GM23338 (cell line): ENCODE data around the gene ACE2. TPM values are rescaled to one million over a fixed set of nuclear protein-coding genes. Genes with fewer than 3 reads are reported as not detected.

ENCODE experiments used
- ATAC-seq: fragments of 200-7000 bp; cut with Tn5 transposase; 3 replicates; pipeline ENCODE4 v1.9.1; 2020
- DNase-seq: peaks from one replicate; pipeline ENCODE4 v3.0.0-alpha.2; 2015; ENCODE audit warnings: low spot score
- H2AFZ ChIP-seq: fragments of 200-600 bp; sonication (generic); 2 replicates; pipeline ENCODE4 v1.8.0; 2016; ENCODE audit warnings: antibody characterized with exemption, mild to moderate bottlenecking, moderate library complexity
- H3F3A ChIP-seq: fragments of 200-600 bp; sonication (generic); replicated peaks from 2 replicates; pipeline ENCODE4 v1.8.0; 2017; ENCODE audit warnings: antibody characterized with exemption, mixed run types, low read depth
- H3K27ac ChIP-seq: fragments of 200-600 bp; sonication (generic); 2 replicates; pipeline ENCODE4 v1.6.1; 2016; ENCODE audit warnings: low read depth
- H3K27me3 ChIP-seq: fragments of 200-600 bp; sonication (generic); 2 replicates; pipeline ENCODE4 v1.8.0; 2016; ENCODE audit warnings: mild to moderate bottlenecking, mixed run types, moderate library complexity; ENCODE audit not compliant: insufficient read depth
- H3K36me3 ChIP-seq: fragments of 200-600 bp; sonication (generic); 2 replicates; pipeline ENCODE4 v1.8.0; 2016; ENCODE audit warnings: mild to moderate bottlenecking; ENCODE audit not compliant: insufficient read depth
- H3K4me1 ChIP-seq: fragments of 200-600 bp; sonication (generic); 2 replicates; pipeline ENCODE4 v1.8.0; 2016; ENCODE audit warnings: mild to moderate bottlenecking, moderate library complexity; ENCODE audit not compliant: insufficient read depth
- H3K4me2 ChIP-seq: fragments of 200-600 bp; sonication (generic); 2 replicates; pipeline ENCODE4 v1.7.1; 2017; ENCODE audit warnings: mixed run types
- H3K4me3 ChIP-seq: fragments of 200-600 bp; sonication (generic); 2 replicates; pipeline ENCODE4 v1.6.1; 2016; ENCODE audit warnings: mixed run types
- H3K79me2 ChIP-seq: fragments of 200-600 bp; sonication (generic); replicated peaks from 2 replicates; pipeline ENCODE4 v1.8.0; 2017; ENCODE audit warnings: mild to moderate bottlenecking; ENCODE audit not compliant: insufficient read depth
- H3K9me2 ChIP-seq: fragments of 200-600 bp; sonication (generic); 2 replicates; pipeline ENCODE4 v1.8.0; 2017; ENCODE audit not compliant: insufficient read depth
- H4K20me1 ChIP-seq: fragments of 200-600 bp; sonication (generic); replicated peaks from 2 replicates; pipeline ENCODE4 v1.8.0; 2017; ENCODE audit warnings: mild to moderate bottlenecking; ENCODE audit not compliant: insufficient read depth
- H3K27ac Mint-ChIP-seq: 2 replicates; pipeline ENCODE4 v1.8.0; 2020; ENCODE audit warnings: inconsistent platforms, mild to moderate bottlenecking, moderate library complexity, mixed read lengths
- H3K27me3 Mint-ChIP-seq: 3 replicates; pipeline ENCODE4 v1.8.0; 2022; ENCODE audit warnings: low read depth, mild to moderate bottlenecking, moderate library complexity, mixed read lengths, inconsistent platforms; ENCODE audit not compliant: insufficient read depth, poor library complexity
- H3K36me3 Mint-ChIP-seq: 3 replicates; pipeline ENCODE4 v1.8.0; 2021; ENCODE audit warnings: low read depth, mild to moderate bottlenecking, inconsistent platforms, moderate library complexity, mixed read lengths
- H3K4me1 Mint-ChIP-seq: 3 replicates; pipeline ENCODE4 v1.8.0; 2020; ENCODE audit warnings: mild to moderate bottlenecking, inconsistent platforms, mixed read lengths
- H3K4me3 Mint-ChIP-seq: 3 replicates; pipeline ENCODE4 v1.8.0; 2021; ENCODE audit warnings: moderate library complexity, mild to moderate bottlenecking, inconsistent platforms, mixed read lengths
- H3K9me3 Mint-ChIP-seq: 3 replicates; pipeline ENCODE4 v1.8.0; 2020; ENCODE audit warnings: moderate library complexity, mild to moderate bottlenecking, inconsistent platforms, mixed read lengths
- CREB1 ChIP-seq: fragments of 250-450 bp; sonication (Bioruptor Pico); IDR thresholded peaks from 2 replicates; pipeline ENCODE4 v1.5.0; 2020; ENCODE audit warnings: low read depth, mild to moderate bottlenecking, moderate library complexity
- EZH2 ChIP-seq: fragments of 200-600 bp; sonication (generic); IDR thresholded peaks from one replicate; pipeline ENCODE4 v1.8.0; 2017; ENCODE audit warnings: antibody characterized with exemption, mild to moderate bottlenecking, low read depth; ENCODE audit not compliant: unreplicated experiment
- EZH2phosphoT487 ChIP-seq: fragments of 200-600 bp; sonication (generic); IDR thresholded peaks from one replicate; pipeline ENCODE4 v1.8.1; 2018; ENCODE audit warnings: antibody characterized with exemption; ENCODE audit not compliant: unreplicated experiment
- JUNB ChIP-seq: IDR thresholded peaks from one replicate; pipeline ENCODE4 v1.6.1; 2016; ENCODE audit warnings: antibody characterized with exemption; ENCODE audit not compliant: unreplicated experiment
- NANOG ChIP-seq: IDR thresholded peaks from 2 replicates; pipeline ENCODE4 v1.6.1; 2016; ENCODE audit warnings: antibody characterized with exemption, borderline replicate concordance
- POLR2AphosphoS5 ChIP-seq: IDR thresholded peaks from 2 replicates; pipeline ENCODE4 v1.6.1; 2016; ENCODE audit warnings: antibody characterized with exemption, low read depth
- REST ChIP-seq: IDR thresholded peaks from one replicate; pipeline ENCODE4 v1.6.1; 2018; ENCODE audit warnings: antibody characterized with exemption; ENCODE audit not compliant: unreplicated experiment
- STAT1 ChIP-seq: IDR thresholded peaks from one replicate; pipeline ENCODE4 v1.6.1; 2016; ENCODE audit warnings: antibody characterized with exemption; ENCODE audit not compliant: unreplicated experiment
- ZNF114 ChIP-seq: fragments of 250-450 bp; sonication (Bioruptor Pico); IDR thresholded peaks from 2 replicates; pipeline ENCODE4 v1.5.0; 2020; ENCODE audit warnings: mild to moderate bottlenecking, moderate library complexity
- ZNF331 ChIP-seq: fragments of 250-450 bp; sonication (Bioruptor Pico); IDR thresholded peaks from 2 replicates; pipeline ENCODE4 v1.5.0; 2020; ENCODE audit warnings: low read depth, mild to moderate bottlenecking, moderate library complexity
- ZNF462 ChIP-seq: fragments of 250-450 bp; sonication (Bioruptor Pico); IDR thresholded peaks from 2 replicates; pipeline ENCODE4 v1.5.0; 2020; ENCODE audit warnings: mild to moderate bottlenecking, moderate library complexity
- polyA plus RNA-seq: library from polyadenylated mRNA; unstranded; fragments of >200 nt; fragmentation: Nextera tagmentation; extraction: Ambion mirVana; gene quantifications from 2 replicates; pipeline ENCODE4 v1.2.1, GENCODE V29; 2016
- total RNA-seq: library from RNA; depleted of rRNA; stranded (reverse); fragments of >200 nt; shearing (Covaris generic); gene quantifications from 2 replicates; pipeline ENCODE4 v1.2.3, GENCODE V29; 2014
- TF ChIP-seq, protein P1 (sequence below), 2 experiments: fragments of 200-600 bp in 1 of 2; sonication (generic) in 1 of 2; conservative IDR thresholded peaks; 2 replicates each; pipeline versions ENCODE4 v1.5.1 to v1.6.1; 2016 to 2017; ENCODE audit warnings: antibody characterized with exemption in 2 of 2, low read depth in 2 of 2, mild to moderate bottlenecking in 2 of 2, moderate library complexity in 1 of 2
- TF ChIP-seq, protein P2 (sequence below): IDR thresholded peaks from 2 replicates; pipeline ENCODE4 v1.6.1; 2016; ENCODE audit warnings: antibody characterized with exemption

Gene ACE2
- total and polyA plus RNA-seq, 2 experiments from 2014 or later = 0.10 TPM; not detected in 1

GRCh38 chrX:15559227-15559626, 41.5 kb downstream of the ACE2 start:
- Histone ChIP-seq H3K4me2 (no peak overlapping the region), H3F3A (no peaks in the 10 kb centered on the region), H3K4me1 (no peaks in the 10 kb centered on the region), H3K9me2 (no peaks in the 10 kb centered on the region), H3K4me3 (no peak overlapping the region), H3K36me3 (no peaks in the 10 kb centered on the region), H3K27ac (no peak overlapping the region), H2AFZ (no peak overlapping the region), H4K20me1 (no peaks in the 10 kb centered on the region), H3K27me3 (no peaks in the 10 kb centered on the region), H3K79me2 (no peaks in the 10 kb centered on the region)
- no peak for ATAC-seq
- Mint-ChIP-seq H3K4me1 (no peaks in the 10 kb centered on the region), H3K36me3 (no peaks in the 10 kb centered on the region), H3K9me3 (no peaks in the 10 kb centered on the region), H3K27ac (no peak overlapping the region), H3K4me3 (no peak overlapping the region), H3K27me3 (no peaks in the 10 kb centered on the region)
- no peak for DNase-seq
- TF ChIP-seq, protein P1, sequence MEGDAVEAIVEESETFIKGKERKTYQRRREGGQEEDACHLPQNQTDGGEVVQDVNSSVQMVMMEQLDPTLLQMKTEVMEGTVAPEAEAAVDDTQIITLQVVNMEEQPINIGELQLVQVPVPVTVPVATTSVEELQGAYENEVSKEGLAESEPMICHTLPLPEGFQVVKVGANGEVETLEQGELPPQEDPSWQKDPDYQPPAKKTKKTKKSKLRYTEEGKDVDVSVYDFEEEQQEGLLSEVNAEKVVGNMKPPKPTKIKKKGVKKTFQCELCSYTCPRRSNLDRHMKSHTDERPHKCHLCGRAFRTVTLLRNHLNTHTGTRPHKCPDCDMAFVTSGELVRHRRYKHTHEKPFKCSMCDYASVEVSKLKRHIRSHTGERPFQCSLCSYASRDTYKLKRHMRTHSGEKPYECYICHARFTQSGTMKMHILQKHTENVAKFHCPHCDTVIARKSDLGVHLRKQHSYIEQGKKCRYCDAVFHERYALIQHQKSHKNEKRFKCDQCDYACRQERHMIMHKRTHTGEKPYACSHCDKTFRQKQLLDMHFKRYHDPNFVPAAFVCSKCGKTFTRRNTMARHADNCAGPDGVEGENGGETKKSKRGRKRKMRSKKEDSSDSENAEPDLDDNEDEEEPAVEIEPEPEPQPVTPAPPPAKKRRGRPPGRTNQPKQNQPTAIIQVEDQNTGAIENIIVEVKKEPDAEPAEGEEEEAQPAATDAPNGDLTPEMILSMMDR (conservative IDR thresholded peaks at IDR 0.05; ENCODE audit: low read depth in 2 of 2) = no peak
- TF ChIP-seq EZH2phosphoT487 = no peak
- TF ChIP-seq JUNB = no peak
- TF ChIP-seq REST = no peak
- no peak for TF ChIP-seq EZH2
- no peak for TF ChIP-seq NANOG
- TF ChIP-seq STAT1 = no peak
- TF ChIP-seq, protein P2, sequence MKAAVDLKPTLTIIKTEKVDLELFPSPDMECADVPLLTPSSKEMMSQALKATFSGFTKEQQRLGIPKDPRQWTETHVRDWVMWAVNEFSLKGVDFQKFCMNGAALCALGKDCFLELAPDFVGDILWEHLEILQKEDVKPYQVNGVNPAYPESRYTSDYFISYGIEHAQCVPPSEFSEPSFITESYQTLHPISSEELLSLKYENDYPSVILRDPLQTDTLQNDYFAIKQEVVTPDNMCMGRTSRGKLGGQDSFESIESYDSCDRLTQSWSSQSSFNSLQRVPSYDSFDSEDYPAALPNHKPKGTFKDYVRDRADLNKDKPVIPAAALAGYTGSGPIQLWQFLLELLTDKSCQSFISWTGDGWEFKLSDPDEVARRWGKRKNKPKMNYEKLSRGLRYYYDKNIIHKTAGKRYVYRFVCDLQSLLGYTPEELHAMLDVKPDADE = no peak
- no peak for TF ChIP-seq ZNF462 (CRISPR knock-in tag)
- TF ChIP-seq ZNF331 (CRISPR knock-in tag) = no peak
- TF ChIP-seq CREB1 = no peak
- TF ChIP-seq ZNF114 (CRISPR knock-in tag) = no peak
- TF ChIP-seq POLR2AphosphoS5 = no peak
